ENCODE measurements around the gene CRMP1.

DNA sequence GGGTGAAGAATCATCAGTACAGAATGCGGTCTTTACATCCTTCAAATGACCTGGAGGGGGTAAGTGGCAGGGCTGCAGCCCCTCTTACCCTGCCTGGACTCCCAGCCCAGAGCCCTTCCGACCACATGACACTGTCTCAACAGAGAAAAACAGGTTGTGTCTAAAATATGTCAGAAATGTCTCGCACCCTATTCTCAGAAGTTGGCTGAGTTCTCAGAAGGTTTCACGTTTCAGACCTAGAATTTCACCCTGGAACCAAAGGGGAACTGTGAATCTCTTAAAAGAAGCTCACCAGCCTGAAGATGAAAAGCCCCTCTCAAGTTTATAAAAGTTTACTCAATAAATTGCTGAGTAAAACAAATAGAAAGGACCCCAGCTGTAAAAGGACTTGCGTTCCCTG, 7.0 kb upstream of the CRMP1 start:
- no peak for TF ChIP-seq CTCF (IDR thresholded peaks at IDR 0.05)
- TF ChIP-seq POLR2A (IDR thresholded peaks at IDR 0.05) = no peak
- no peak for TF ChIP-seq EP300 (IDR thresholded peaks at IDR 0.05)

Measured in stomach (tissue), 4 donors.